Epidermal melanocyte (primary cell): ENCODE measurements around the gene XIST.
A peak's percentile ranks its signal among the peaks of the same experiment; 100 is the strongest.
"Not testable (repeated sequence)": the region's sequence is repeated elsewhere in the genome, so short reads cannot be mapped to it uniquely, and the experiment has no call there.

Source experiments
- DNase-seq: peaks from one replicate; pipeline ENCODE4 v3.0.0; 2011; ENCODE audit warnings: low spot score; ENCODE audit not compliant: insufficient read length

Gene XIST

GRCh38 chrX:73852467-73852866 is at the start of gene XIST:
Gene XIST (minus strand): TSS chrX:73852714.
- DNase-seq = no peak

GRCh38 chrX:73898315-73898714 is 45.8 kb upstream of the XIST start:
- not testable (repeated sequence) for DNase-seq

GRCh38 chrX:73892515-73893090 is 40.1 kb upstream of the XIST start:
- not testable (repeated sequence) for DNase-seq

GRCh38 chrX:73882260-73882659 is 29.7 kb upstream of the XIST start:
- not testable (repeated sequence) for DNase-seq

- no peak for DNase-seq
Observed at GRCh38 chrX:73877687-73878086, 25.2 kb upstream of the XIST start.

GRCh38 chrX:73876911-73877310 is 24.4 kb upstream of the XIST start:
- no peak for DNase-seq

- no peak for DNase-seq
Observed at GRCh38 chrX:73868916-73869315, 16.4 kb upstream of the XIST start.

GRCh38 chrX:73867144-73867543 is 14.6 kb upstream of the XIST start:
- DNase-seq = no peak

- DNase-seq = no peak
Observed at GRCh38 chrX:73863852-73864251, 11.3 kb upstream of the XIST start.

GRCh38 chrX:73863268-73863667 is 10.8 kb upstream of the XIST start:
- DNase-seq = no peak

- no peak for DNase-seq
Observed at GRCh38 chrX:73859622-73860021, 7.1 kb upstream of the XIST start.

GRCh38 chrX:73855546-73855945 is 3.0 kb upstream of the XIST start:
- DNase-seq = peak; percentile 24

GRCh38 chrX:73852022-73852421 is 492 bp downstream of the XIST start:
- DNase-seq = no peak

- DNase-seq = no peak
Observed at GRCh38 chrX:73851014-73852009, 1.2 kb downstream of the XIST start.

- no peak for DNase-seq
Observed at GRCh38 chrX:73850124-73851013, 2.1 kb downstream of the XIST start.

GRCh38 chrX:73849073-73849472 is 3.4 kb downstream of the XIST start:
- DNase-seq = no peak

- DNase-seq = no peak
Observed at GRCh38 chrX:73847991-73848390, 4.5 kb downstream of the XIST start.

- no peak for DNase-seq
Observed at GRCh38 chrX:73847100-73847499, 5.4 kb downstream of the XIST start.

- DNase-seq = no peak
Observed at GRCh38 chrX:73842541-73843234, 9.8 kb downstream of the XIST start.

- DNase-seq = no peak
Observed at GRCh38 chrX:73841337-73841736, 11.2 kb downstream of the XIST start.
